ENCODE measurements around the gene CCT4.

DNA sequence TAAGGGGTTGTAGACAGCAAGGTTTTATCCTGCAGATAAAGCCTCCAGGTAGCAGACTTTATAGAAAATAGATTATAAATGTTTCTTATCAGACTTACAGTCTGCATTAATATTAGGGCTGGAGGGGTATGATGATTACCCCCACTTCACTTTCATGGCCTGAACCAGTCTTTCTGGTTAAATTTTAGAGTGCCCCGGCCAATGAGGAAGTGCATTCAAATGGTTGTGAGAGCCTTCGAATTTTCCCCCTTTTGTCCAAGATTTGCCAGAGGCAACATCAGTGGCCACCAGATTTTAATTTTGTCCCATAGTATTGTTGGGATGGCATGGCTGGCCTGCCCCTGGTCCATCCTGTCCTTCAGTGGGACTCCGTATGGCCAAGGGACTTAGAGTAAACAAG, 48.6 kb upstream of the CCT4 start:
- peak; percentile 56 for TF ChIP-seq SPI1 (IDR thresholded peaks at IDR 0.05; ENCODE audit: low read depth, low read length)
- TF ChIP-seq TAF1 (IDR thresholded peaks at IDR 0.05; ENCODE audit: low read depth, low read length), result no peak

All from GM12891 (cell line).